SHP77 (cell line): ENCODE measurements around the gene ZBED3.
"Not testable (repeated sequence)": the region's sequence is repeated elsewhere in the genome, so short reads cannot be mapped to it uniquely, and the experiment has no call there.

Experiments
- DNase-seq, 2 experiments: peaks; one replicate each; lab custom pipeline; 2025; lab: John Stamatoyannopoulos, UW

Gene ZBED3

DNA sequence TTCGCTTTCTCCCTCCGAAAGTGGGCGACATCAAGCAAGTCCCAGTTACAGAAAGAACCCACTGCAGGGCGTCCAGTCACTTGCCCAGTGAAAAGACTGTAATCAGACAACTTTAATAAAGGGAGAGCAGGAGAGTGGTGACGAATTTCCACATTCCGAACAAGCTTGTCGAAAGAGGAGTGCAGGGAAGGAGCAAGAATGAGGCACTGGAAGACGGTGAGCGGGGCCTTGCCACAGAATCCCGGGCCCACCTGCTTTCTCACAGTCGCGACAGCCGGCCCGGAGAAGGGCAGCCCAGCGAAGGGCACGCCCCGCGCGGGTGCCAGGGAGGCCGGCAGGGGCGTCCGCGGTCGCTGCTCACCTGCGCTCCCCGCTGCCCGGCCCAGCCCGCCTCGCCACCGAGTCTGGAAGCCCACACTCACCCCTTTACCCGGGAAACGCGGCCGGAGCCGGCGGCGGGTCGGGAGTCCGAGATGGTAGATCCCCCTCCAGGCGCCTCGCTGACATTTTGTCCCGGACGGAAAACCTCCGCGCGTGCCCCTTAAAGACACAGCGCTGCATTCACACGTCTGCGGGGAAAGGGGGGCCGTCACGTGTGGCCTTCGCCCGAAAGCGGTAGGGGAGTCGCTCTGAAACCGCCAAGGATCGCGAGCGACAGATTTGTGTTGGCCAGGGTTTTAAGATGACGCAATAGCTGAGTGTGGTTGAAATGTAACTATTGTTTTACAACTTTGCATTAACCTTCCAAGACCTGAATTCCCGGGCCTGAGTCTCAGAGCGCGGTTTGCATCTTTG lies at the start of gene ZBED3:
Gene ZBED3, minus strand, starts transcription at position 597 of the 795 bp plus-strand sequence. CDS start 9,407 bp downstream, outside the sequence.
- DNase-seq: peak; percentile 48 to 81

- peak; percentile 31 to 60 for DNase-seq
Measured at GRCh38 chr5:77133061-77133758, 46.1 kb upstream of the ZBED3 start.

- DNase-seq: no peak
Measured at GRCh38 chr5:77131361-77131760, 44.3 kb upstream of the ZBED3 start.

GRCh38 chr5:77129391-77129990 lies 42.4 kb upstream of the ZBED3 start:
- peak; percentile 8 to 32 for DNase-seq

DNA sequence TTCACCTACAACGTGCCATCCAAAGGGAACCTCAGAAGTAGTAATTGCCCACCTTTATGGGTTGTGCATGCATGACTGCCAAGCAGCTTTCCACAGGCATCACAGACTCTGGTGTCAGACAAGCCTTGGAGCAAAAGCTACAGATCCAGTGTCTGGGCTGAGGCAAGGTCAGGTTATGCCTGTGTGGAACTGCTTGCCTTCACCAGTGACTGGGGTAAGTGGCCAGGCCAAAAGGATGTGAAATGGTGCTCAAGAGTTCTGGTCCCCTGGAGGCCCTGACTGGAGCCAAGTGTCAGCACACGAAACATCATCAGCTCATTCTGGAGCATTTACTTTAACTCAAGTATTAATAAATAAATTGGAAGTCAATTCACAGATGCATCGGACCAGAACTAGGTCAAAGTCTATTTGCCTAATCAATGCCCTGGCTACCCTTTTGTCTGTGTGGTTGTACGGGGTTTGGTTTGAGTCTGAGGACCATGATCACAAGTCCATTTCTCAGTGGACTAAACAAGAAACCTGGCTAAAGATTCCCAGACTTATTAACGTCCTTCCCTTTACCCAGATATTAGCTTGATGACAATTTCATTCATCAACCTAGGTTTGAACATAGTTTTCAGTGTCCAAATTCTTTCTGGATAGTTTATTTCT lies 41.5 kb upstream of the ZBED3 start:
- DNase-seq: no peak

DNA sequence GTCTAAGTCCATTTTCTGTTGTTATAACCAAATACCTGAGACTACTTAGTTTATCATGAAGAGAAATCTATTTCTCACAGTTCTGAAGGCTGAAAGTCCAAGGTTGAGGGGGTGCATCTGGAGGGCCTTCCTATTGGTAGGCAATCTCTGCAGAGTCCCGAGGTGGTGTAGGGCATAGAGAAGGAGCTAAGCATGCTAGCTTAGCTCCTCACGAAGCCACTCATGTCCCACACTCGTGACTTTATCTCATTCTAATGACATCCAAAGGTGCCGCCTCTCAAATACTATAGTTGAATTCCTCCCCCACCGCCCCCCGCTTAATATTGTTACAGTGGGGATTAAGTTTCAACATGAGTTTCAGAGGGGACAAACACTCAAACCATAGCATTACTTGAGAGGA lies 36.0 kb upstream of the ZBED3 start:
- no peak for DNase-seq

- no peak for DNase-seq
Measured at GRCh38 chr5:77120706-77121105, 33.6 kb upstream of the ZBED3 start.

DNA sequence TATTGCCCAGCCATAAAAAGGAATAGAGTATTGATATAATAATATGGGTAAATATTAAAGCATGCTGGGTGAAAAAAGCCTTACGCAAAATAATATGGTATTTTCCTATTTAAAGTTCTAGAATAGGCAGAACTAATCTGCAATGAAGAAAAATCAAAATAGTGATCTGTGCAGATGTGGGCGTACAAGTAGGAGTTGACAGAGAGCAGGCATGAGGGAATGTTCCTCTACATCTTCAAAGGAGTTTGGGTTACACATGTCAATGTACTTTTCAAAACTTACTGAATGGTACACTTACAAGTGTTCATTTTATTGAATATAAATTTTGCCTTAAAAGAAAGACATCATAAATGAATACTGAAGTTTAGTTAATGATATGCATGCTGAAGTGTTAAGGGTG lies 33.0 kb upstream of the ZBED3 start:
- DNase-seq: no peak

DNA sequence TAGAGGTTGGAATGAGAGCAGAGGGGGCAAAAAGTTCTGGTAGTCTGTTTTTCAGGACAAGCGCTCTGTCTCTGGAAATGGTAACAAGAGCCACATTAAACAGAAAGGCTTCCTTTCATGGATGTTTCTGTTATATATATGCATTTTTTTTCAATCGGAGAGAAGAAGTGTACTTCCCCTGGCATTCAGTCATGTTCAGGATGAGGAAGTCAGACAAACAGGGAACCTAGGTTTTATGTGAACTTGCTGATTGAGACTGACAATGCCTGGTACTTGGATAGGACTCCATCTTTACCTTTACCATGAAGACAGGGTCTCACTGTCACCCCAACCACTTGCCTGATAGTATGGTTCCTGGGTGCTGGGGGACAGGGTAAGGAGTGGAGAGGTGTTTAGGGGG lies 30.1 kb upstream of the ZBED3 start:
- DNase-seq: no peak

- DNase-seq: not testable (repeated sequence)
Measured at GRCh38 chr5:77107035-77107434, 19.9 kb upstream of the ZBED3 start.

DNA sequence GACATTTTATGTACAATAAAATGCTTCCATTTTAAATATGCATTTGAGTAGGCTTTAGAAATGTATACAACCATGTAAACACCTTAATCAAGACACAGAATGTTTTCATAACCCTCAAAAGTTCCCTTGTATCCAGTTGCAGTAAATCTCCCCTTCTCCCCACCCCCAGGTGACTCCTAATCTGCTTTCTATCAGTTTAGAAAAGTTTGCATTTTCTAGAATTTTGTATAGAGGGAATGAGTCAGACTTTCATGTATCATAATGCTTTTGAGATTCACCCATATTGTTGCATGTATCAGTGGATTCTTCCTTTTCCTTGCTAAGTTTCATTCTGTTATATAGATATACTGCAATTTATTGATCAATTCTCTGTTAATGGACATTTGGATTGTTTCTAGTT lies 17.7 kb upstream of the ZBED3 start:
- no peak for DNase-seq

- DNase-seq: no peak
Measured at GRCh38 chr5:77103457-77103856, 16.4 kb upstream of the ZBED3 start.

- DNase-seq: no peak
Measured at GRCh38 chr5:77102549-77102948, 15.5 kb upstream of the ZBED3 start.

- no peak for DNase-seq
Measured at GRCh38 chr5:77101298-77101697, 14.2 kb upstream of the ZBED3 start.

GRCh38 chr5:77095189-77095588 lies 8.1 kb upstream of the ZBED3 start:
- DNase-seq: no peak

DNA sequence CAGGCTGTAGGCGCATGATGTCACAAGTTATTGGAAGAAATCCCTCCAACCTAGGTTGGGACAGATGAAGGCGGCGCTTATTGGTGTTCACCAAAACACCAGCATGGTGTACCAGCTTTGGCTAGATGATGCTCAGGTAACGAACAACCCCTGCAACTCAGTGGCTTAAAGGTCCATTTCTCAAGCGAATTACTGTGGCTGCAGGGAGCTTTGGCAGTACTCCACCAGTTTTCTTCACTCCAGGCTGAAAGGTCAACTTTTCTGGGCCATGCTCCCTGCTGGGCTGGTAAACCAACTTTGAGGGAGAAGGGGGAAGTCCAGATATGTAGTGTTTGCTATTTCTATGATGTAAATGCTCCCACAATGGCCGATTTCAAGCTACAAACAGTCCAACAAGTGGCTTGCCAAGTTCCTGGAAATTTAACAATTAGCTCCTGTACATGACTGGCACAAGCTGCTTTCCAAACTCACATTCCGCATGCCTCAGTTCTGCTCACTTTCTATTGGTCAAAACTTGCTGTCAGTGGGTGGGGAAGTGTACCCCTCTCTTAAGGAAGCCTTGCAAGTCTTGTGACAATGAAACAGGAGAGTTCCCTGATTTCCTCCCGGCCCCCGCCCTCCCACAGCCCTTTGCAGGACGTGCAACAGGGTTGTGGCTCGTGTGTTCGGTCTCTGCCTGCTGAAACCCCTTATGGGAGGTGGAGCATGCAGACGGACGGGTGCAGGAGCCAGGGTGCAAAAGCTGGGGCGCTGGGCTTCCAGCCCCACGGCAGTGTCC lies 588 bp upstream of the ZBED3 start:
- peak in 1 of 2 experiments; percentile 15 for DNase-seq

DNA sequence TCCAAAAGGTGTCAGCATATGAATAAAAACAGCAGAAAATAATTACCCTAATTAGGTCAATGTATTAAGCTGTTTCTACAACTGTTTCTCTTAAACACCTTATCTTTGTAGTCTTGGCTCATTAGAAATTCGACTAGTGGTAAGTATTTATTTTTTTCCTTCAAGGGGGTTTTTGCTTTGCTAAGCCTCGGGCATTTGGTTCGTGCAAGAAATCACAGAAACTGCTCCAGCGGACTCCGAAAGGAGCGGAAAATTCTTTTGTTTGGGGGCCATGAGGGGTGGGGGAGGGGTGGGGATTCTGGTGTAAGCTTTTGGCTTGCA lies 757 bp downstream of the ZBED3 start:
- DNase-seq: no peak

- DNase-seq: no peak
Measured at GRCh38 chr5:77083088-77083487, 4.0 kb downstream of the ZBED3 start.

GRCh38 chr5:77082280-77082679 lies 4.8 kb downstream of the ZBED3 start:
- DNase-seq: no peak

DNA sequence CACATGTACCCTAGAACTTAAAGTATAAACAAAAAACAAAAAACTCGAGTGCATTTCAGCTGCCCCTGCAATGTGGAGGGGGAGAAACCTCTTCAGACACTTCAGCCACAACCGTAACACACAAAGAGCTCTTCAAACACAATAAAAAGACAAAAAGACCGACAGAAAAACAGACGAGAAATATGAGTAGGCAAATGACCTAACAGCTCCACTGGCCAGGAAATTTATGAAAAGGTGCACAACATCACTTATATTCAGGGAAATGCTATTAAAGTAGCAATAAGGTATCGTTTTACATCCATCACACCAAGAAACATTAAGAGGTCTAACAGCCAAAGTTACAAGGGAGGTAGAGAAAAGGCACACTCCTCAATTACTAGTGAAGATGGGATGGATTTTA lies 6.2 kb downstream of the ZBED3 start:
- peak; percentile 8 to 10 for DNase-seq

DNA sequence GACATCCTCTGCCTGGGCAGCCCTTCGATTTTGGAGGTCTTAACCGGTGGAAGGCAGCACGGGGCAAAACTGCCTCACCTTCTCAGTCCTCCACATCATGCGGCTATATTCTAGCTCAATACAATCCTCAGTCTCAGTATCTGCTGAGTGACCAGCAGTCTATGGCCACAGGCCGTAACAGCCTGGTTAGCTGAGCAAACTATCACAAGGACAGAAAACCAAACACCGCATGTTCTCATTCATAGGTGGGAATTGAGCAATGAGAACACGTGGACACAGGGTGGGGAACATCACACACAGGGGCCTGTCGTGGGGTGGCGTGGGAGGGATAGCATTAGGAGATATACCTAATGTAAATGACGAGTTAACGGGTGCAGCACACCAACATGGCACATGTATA lies 6.6 kb downstream of the ZBED3 start:
- peak; percentile 10 to 11 for DNase-seq

- DNase-seq: no peak
Measured at GRCh38 chr5:77077829-77078176, 9.3 kb downstream of the ZBED3 start.
